ENCODE measurements around the gene BAG2.

- no peak for TF ChIP-seq CTCF (conservative IDR thresholded peaks at IDR 0.05)
- no peak for TF ChIP-seq ZFX (IDR thresholded peaks at IDR 0.05)
Observed at GRCh38 chr6:57224769-57225515, 52.8 kb downstream of the BAG2 start.
